Ovary (tissue), 3 donors: ENCODE data around the gene FXN.
"Not testable (repeated sequence)": the region's sequence is repeated elsewhere in the genome, so short reads cannot be mapped to it uniquely, and the experiment has no call there.

ENCODE experiments used
- CTCF ChIP-seq, 3 donors: fragments of 450-650 bp in 2 of 3; fragments of 200-600 bp in 1 of 3; IDR thresholded peaks; one replicate each; pipeline versions ENCODE4 v1.5.1 to v1.8.0; 2016 to 2022; ENCODE audit warnings: antibody characterized with exemption in 3 of 3, mild to moderate bottlenecking in 1 of 3
- EP300 ChIP-seq: sonication (generic); formaldehyde crosslinking; IDR thresholded peaks from one replicate; pipeline ENCODE4 v1.6.1; 2017; ENCODE audit warnings: antibody characterized with exemption
- POLR2A ChIP-seq: fragments of 450-650 bp; IDR thresholded peaks from one replicate; pipeline ENCODE4 v1.6.1; 2017; ENCODE audit warnings: antibody characterized with exemption, mild to moderate bottlenecking, moderate library complexity
- donor health status: DM: no; HTN: no; CAD: no.

GRCh38 chr9:69050936-69051335 is 15.4 kb downstream of the FXN start:
- TF ChIP-seq CTCF (IDR thresholded peaks at IDR 0.05); EP300; POLR2A: not testable (repeated sequence)
